Effector CD4-positive, alpha-beta T cell (primary cell): Measurements from ENCODE around the gene CLPTM1L.
"Not testable (repeated sequence)": the region's sequence is repeated elsewhere in the genome, so short reads cannot be mapped to it uniquely, and the experiment has no call there.

Experiments used
- DNase-seq: peaks from one replicate; pipeline ENCODE4 v3.0.0-alpha.2; 2020

Gene CLPTM1L

DNA sequence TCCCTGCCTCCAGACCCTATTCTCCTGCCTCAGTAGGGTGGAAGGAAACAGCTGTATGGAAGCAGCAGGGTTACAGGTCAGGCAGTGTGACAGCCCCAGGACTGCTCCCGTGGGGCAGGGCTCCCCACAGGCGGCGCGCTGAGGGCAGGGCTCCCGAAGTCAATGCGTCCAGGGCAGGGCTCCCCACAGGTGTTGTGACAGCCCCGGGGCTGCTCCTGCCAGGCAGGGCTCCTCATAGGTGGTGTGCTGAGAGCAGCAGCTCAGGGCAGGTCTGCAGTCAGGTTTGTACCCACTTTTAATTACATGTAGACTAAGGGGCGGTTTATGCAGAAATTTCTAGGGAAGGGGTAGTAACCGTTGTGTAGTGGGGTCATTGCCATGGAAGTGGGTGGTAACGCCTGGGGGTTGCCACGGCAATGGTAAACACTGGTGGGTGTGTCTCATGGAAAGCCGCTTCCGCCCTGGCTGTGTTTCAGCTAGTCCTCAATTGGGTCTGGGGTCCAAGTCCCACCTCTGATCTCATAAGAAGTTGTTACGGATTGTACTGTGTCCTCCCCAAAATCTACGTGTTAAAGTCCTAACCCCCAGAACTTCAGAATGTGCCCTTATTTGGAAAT lies 33.4 kb downstream of the CLPTM1L start:
- DNase-seq: no peak

DNA sequence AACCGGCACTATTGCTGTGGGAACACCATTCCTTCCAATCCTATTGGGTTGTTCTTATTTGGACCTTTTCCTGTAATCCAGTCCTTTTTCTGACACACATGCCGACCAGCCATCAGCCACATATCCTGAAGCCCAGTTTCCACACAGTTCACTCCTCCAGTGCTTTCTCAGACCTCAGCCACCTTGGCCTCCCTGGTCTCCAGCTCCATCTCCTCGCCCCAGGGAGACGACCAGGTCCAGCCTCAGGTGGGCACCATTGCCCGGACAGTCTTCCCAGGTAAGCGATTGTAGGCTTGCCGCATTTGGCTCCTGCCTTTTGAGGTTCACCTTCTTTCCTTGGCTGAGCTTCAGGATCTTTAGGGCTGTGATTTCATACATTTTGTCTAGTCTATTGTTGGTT lies 34.8 kb downstream of the CLPTM1L start:
- no peak for DNase-seq

DNA sequence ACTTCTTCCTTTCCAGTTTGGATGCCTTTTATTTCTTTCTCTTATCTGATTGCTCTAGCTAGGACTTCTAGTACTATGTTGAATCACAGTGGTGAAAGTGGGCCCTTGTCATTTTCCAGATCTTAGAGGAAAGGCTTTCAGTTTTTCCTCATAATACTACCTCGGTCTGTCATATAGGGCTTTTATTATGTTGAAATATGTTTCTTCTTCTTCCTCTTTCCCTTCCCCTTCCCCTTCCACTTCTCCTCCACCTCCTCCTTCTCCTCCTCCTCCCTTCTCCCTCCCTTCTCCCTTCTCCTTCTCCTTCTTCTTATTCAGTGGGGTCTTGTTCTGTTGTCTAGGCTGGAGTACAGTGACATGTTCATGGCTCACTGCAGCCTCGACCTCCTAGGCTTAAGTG lies 40.9 kb downstream of the CLPTM1L start:
- no peak for DNase-seq

DNA sequence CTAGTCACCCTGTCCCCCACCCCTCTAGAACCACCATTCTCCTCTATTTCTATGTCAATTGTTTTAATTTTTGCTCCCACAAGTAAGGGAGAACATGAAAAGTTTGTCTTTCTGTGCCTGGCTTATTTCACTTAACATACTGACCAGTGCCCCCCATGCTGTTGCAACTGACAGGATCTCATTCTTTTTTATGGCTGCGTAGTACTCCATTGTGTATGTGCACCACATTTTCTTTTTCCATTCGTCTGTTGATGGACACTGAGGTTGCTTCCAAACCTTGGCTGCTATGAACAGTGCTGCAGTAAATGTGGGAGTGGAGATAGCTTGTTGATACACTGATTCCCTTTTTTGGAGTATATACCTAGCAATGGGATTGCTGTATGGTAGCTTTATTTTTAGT lies 42.6 kb downstream of the CLPTM1L start:
- no peak for DNase-seq

GRCh38 chr5:1300581-1301083 lies 44.3 kb downstream of the CLPTM1L start:
- no peak for DNase-seq

GRCh38 chr5:1299961-1300360 lies 44.9 kb downstream of the CLPTM1L start:
- no peak for DNase-seq

GRCh38 chr5:1299511-1299850 lies 45.4 kb downstream of the CLPTM1L start:
- DNase-seq: no peak

DNA sequence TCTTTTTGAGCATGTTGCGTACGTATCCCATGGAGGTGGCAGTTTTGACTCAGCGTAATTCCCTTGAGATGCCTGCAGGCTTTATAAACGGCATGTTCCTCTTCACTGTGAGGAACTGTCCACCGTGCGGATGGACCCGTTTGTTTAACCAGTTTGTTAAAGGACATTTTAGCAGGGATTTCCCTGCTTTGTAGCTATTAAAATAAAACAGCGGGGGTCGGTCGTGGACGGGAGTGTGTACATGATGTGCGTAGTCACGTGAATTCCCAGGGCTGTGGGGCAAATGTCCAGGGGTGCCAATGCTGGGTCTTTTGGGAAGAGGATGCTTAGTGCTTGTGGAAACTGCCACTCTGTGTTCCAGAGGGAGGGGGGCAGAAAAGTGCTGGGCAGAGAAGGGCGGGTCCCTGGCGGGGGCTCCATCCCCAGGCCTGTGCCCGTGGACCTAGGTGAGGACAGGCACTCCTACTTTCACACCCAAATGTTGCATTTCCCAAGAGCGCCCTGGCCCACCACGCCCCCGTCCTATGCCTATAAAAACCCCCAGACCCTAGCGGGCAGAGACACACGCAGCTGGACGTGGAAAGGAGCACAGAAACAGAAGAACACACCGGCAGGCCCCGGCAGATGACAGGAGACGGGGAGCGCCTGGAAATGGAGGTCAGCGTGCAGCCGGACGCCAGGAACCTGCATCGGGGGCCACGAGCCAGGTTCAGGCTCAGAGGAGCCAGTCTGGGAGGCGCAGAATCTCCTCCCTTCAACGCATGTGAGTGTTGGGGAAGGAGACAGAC lies 46.0 kb downstream of the CLPTM1L start:
- no peak for DNase-seq

- no peak for DNase-seq
Observed at GRCh38 chr5:1298067-1298551, 46.8 kb downstream of the CLPTM1L start.

GRCh38 chr5:1297243-1297642 lies 47.7 kb downstream of the CLPTM1L start:
- no peak for DNase-seq

DNA sequence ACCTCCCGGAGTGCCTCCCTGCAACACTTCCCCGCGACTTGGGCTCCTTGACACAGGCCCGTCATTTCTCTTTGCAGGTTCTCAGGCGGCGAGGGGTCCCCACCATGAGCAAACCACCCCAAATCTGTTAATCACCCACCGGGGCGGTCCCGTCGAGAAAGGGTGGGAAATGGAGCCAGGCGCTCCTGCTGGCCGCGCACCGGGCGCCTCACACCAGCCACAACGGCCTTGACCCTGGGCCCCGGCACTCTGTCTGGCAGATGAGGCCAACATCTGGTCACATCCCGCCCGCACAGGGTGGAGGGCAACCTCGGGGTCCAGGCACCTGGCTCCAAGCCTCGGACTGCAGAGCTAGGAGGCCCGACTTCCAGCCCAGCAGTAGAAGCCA lies 49.3 kb downstream of the CLPTM1L start:
- DNase-seq: no peak

DNA sequence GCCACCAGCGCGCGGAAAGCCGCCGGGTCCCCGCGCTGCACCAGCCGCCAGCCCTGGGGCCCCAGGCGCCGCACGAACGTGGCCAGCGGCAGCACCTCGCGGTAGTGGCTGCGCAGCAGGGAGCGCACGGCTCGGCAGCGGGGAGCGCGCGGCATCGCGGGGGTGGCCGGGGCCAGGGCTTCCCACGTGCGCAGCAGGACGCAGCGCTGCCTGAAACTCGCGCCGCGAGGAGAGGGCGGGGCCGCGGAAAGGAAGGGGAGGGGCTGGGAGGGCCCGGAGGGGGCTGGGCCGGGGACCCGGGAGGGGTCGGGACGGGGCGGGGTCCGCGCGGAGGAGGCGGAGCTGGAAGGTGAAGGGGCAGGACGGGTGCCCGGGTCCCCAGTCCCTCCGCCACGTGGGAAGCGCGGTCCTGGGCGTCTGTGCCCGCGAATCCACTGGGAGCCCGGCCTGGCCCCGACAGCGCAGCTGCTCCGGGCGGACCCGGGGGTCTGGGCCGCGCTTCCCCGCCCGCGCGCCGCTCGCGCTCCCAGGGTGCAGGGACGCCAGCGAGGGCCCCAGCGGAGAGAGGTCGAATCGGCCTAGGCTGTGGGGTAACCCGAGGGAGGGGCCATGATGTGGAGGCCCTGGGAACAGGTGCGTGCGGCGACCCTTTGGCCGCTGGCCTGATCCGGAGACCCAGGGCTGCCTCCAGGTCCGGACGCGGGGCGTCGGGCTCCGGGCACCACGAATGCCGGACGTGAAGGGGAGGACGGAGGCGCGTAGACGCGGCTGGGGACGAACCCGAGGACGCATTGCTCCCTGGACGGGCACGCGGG lies 49.9 kb downstream of the CLPTM1L start, which contains the start of gene TERT:
TSS of gene TERT (minus strand) at position 234 of the 815 bp plus-strand sequence. CDS start at position 155, 79 bp downstream.
- peak; percentile 62 for DNase-seq

DNA sequence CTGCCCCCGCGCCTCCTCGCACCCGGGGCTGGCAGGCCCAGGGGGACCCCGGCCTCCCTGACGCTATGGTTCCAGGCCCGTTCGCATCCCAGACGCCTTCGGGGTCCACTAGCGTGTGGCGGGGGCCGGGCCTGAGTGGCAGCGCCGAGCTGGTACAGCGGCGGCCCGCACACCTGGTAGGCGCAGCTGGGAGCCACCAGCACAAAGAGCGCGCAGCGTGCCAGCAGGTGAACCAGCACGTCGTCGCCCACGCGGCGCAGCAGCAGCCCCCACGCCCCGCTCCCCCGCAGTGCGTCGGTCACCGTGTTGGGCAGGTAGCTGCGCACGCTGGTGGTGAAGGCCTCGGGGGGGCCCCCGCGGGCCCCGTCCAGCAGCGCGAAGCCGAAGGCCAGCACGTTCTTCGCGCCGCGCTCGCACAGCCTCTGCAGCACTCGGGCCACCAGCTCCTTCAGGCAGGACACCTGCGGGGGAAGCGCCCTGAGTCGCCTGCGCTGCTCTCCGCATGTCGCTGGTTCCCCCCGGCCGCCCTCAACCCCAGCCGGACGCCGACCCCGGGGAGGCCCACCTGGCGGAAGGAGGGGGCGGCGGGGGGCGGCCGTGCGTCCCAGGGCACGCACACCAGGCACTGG lies 50.6 kb downstream of the CLPTM1L start:
- no peak for DNase-seq

GRCh38 chr5:1293416-1294205 lies 51.3 kb downstream of the CLPTM1L start:
- DNase-seq: no peak

DNA sequence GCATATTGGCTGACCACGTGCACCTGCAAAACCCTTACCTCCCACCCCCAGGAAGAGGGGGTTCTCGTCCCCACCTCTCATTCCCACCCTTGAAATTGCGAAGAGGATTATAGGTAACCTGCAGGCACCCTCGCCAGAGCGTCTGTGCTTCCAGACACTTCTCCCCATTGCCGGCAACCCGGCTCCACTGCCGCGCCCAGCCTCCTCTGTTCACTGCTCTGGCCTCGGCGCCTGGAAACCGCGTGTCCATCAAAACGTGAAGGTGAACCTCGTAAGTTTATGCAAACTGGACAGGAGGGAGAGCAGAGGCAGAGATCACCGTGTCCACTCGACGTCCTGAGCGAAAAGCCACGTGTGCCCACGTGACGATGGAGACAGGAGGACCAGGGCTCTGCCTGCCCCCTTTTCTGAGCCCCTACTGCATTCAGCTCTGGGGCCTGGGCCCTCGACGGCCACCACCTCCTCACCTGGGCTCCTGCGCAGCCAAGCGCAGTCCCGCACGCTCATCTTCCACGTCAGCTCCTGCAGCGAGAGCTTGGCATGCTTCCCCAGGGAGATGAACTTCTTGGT lies 52.0 kb downstream of the CLPTM1L start:
- DNase-seq: no peak

DNA sequence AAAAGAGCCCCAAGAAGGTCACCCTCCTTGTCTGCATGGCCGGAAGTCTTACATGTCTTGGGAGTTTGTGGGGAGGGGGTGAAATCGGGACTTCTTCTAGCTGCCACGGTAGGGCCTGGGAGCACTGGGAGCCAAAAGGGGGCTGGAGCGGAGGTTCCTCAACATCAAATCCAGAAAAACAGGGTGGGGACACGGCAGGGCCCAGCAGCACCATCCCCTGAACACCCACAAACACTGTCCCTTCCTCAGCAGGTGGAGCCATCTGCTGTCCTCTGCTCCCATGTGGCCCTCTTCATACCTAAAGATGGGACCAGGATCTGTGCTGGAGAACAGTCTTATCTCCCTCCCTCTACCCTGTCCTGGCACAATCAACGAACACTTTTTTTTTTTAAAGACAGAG lies 52.8 kb downstream of the CLPTM1L start:
- no peak for DNase-seq

DNA sequence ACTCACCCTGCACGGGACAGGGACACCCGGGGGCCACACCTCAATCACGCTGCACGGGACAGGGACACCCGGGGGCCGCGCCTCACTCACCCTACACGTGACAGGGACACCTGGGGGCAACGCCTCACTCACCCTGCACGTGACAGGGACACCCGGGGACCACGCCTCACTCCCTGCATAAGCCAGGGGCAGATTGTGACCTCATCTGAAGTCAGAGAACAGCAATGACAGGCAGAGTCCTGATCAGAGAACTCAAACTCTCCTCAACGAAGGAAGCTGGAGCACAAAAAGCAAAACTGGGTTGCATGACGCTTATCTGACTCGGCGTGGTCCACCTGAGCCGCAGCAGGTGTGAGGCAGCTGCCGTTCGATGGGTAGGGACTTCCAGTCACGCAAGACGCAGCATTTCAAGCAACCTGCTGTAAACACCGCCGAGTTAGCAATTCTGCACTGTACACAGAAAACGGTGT lies 53.3 kb downstream of the CLPTM1L start:
- no peak for DNase-seq

DNA sequence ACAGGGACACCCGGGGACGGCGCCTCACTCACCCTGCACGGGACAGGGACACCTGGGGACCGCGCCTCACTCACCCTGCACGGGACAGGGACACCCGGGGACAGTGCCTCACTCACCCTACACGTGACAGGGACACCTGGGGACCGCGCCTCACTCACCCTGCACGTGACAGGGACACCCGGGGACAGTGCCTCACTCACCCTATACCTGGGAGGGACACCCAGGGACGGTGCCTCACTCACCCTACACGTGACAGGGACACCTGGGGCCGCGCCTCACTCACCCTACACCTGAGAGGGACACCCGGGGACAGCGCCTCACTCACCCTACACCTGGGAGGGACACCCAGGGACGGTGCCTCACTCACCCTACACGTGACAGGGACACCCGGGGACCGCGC lies 53.9 kb downstream of the CLPTM1L start:
- DNase-seq: not testable (repeated sequence)

DNA sequence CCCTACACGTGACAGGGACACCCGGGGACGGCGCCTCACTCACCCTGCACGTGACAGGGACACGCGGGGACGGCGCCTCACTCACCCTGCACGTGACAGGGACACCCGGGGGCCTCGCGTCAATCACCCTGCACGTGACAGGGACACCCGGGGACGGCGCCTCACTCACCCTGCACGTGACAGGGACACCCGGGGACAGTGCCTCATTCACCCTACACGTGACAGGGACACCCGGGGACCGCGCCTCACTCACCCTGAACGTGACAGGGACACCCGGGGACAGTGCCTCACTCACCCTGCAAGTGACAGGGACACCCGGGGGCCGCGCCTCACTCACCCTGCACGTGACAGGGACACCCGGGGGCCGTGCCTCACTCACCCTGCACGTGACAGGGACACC lies 55.3 kb downstream of the CLPTM1L start:
- DNase-seq: not testable (repeated sequence)

DNA sequence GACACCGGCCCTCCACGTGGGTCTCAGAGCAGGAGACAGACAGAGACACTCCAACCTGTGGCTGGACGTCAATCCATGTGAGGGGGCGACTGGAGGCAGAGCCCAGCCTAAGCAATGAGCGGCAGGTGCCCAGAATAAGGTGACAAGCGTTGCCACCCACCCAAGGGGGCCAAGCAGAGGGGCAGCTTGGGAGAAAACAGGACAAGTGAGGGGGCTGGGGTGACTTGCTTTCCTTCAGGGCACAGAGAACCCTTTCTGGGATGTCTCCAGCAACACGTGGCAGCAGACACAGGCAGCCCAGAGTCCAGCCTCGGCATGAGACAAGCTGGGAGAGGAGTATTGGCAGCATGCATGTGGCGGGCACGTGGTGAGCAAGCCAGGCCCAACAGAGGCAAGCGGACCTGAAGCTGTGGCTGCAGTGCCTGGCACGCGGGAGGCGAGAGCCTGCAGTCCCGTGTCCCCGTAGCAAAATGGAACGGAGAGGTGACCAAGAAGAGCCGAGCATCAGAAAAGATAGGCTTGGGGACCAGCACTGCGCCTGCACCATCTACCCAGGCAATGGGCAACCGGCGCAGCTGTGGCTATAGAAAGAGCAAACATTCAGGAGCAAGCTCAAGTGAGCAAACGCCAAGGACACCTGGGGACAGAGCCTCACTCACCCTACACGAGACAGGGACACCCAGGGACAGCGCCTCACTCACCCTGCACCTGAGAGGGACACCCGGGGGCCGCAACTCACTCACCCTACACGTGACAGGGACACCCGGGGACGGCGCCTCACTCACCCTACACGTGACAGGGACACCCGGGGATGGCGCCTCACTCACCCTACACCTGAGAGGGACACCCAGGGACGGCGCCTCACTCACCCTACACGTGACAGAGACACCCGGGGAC lies 56.2 kb downstream of the CLPTM1L start:
- DNase-seq: no peak
